GM13976 (cell line): ENCODE results near the gene TMEM130.

ENCODE experiments used
- DNase-seq: peaks from one replicate; pipeline ENCODE4 v3.0.0; 2012; ENCODE audit warnings: low spot score
- CTCF ChIP-seq: IDR thresholded peaks from 2 replicates; pipeline ENCODE4 v1.5.1; 2012; ENCODE audit warnings: borderline replicate concordance, mild to moderate bottlenecking; ENCODE audit not compliant: insufficient read depth; ENCODE audit errors: extremely low read depth, missing control alignments, control extremely low read depth
- in situ Hi-C: fragments of 300-500 bp; cut with MboI; formaldehyde crosslinking; loops from one replicate; pipeline ENCODE4 v1.12.0; 2022; ENCODE audit warnings: low sequenced_read_pairs, mixed read lengths, inconsistent platforms; ENCODE audit not compliant: unreplicated experiment

TMEM130 gene

GRCh38 chr7:98828368-98828767 is 41.4 kb downstream of the TMEM130 start:
- TF ChIP-seq CTCF, result no peak
- in situ Hi-C loops, result no loop called here
- no peak for DNase-seq

- no peak for DNase-seq
- in situ Hi-C loops, result no loop called here
- no peak for TF ChIP-seq CTCF
These were observed 42.6 kb downstream of the TMEM130 start for GRCh38 chr7:98827258-98827657.

- in situ Hi-C loops, result no loop called here
These were observed 43.0 kb downstream of the TMEM130 start for GRCh38 chr7:98826811-98827231.

GRCh38 chr7:98826387-98826786 is 43.4 kb downstream of the TMEM130 start:
- in situ Hi-C loops, result no loop called here
- no peak for DNase-seq
- no peak for TF ChIP-seq CTCF

More at GRCh38 chr7:98826811-98827231, 43.0 kb downstream of the TMEM130 start:
- no peak for TF ChIP-seq CTCF
- no peak for DNase-seq

- in situ Hi-C loops, result no loop called here
- TF ChIP-seq CTCF, result no peak
- no peak for DNase-seq
These were observed 46.6 kb downstream of the TMEM130 start for GRCh38 chr7:98823226-98823625.

GRCh38 chr7:98821348-98821747 is 48.5 kb downstream of the TMEM130 start:
- TF ChIP-seq CTCF, result no peak
- no peak for DNase-seq
- in situ Hi-C loops, result no loop called here
